ENCODE data around the gene HOOK1. TPM values are rescaled to one million over a fixed set of nuclear protein-coding genes. Genes with fewer than 3 reads are reported as not detected.

Gene HOOK1
- polyA plus RNA-seq, 1 donor from 2014 or later: 5.7 TPM

Other genes starting within 250 kb of the HOOK1 start
- 1.0 TPM for gene CYP2J2, start 111.8 kb downstream of the HOOK1 start, polyA plus RNA-seq